IMR-90 (cell line): ENCODE results near the gene BLNK. TPM values are rescaled to one million over a fixed set of nuclear protein-coding genes. Genes with fewer than 3 reads are reported as not detected.

Experiments
- ATAC-seq: fragments of 200-7000 bp; cut with Tn5 transposase; 2 replicates; pipeline ENCODE4 v1.9.1; 2020; ENCODE audit warnings: low read depth, mild to moderate bottlenecking, moderate library complexity
- BruUV-seq: library from RNA; stranded (reverse); fragments of 400-500 nt; replicated peaks from 2 replicates; lab custom pipeline; 2021; lab: Mats Ljungman, UMichigan
- CTCF ChIA-PET: fragments of 300-600 bp; formaldehyde crosslinking; extraction: SDS; loops from one replicate; lab custom pipeline; 2021; ENCODE audit warnings: antibody characterized with exemption; lab: Yijun Ruan, JAX
- POLR2A ChIA-PET: fragments of 300-600 bp; sonication (Branson Sonifier 250); formaldehyde crosslinking; loops from one replicate; lab custom pipeline; 2022; ENCODE audit warnings: antibody characterized with exemption; ENCODE audit not compliant: unreplicated experiment; lab: Charles Lee
- DNase-seq: peaks from one replicate; pipeline ENCODE4 v3.0.0; 2013
- H2AFZ ChIP-seq: replicated peaks from 2 replicates; pipeline ENCODE3; 2013; ENCODE audit warnings: low read length, mild to moderate bottlenecking; ENCODE audit not compliant: poor library complexity
- H2AK5ac ChIP-seq: 2 replicates; pipeline ENCODE4 v1.6.1; 2013; ENCODE audit warnings: low read depth, low read length, inconsistent platforms
- H2AK9ac ChIP-seq: replicated peaks from 2 replicates; pipeline ENCODE3; 2013; ENCODE audit warnings: mild to moderate bottlenecking, low read depth, low read length, moderate library complexity; ENCODE audit not compliant: poor library complexity
- H2BK120ac ChIP-seq: 2 replicates; pipeline ENCODE4 v1.6.1; 2013; ENCODE audit warnings: low read depth, low read length, inconsistent platforms
- H2BK15ac ChIP-seq: 3 replicates; pipeline ENCODE4 v1.6.1; 2013; ENCODE audit warnings: low read depth, low read length, inconsistent platforms
- H2BK20ac ChIP-seq: 2 replicates; pipeline ENCODE4 v1.6.1; 2013; ENCODE audit warnings: low read depth, mild to moderate bottlenecking, inconsistent platforms, low read length, moderate library complexity
- H2BK5ac ChIP-seq: 2 replicates; pipeline ENCODE4 v1.6.1; 2013; ENCODE audit warnings: mild to moderate bottlenecking, low read depth, low read length, inconsistent platforms; ENCODE audit not compliant: poor library complexity, severe bottlenecking
- H3K14ac ChIP-seq: replicated peaks from 2 replicates; pipeline ENCODE4 v1.6.1; 2013; ENCODE audit warnings: low read depth, low read length, inconsistent platforms
- H3K18ac ChIP-seq: 2 replicates; pipeline ENCODE4 v1.6.1; 2013; ENCODE audit warnings: low read depth, low read length, control low read depth
- H3K23ac ChIP-seq: 2 replicates; pipeline ENCODE4 v1.6.1; 2013; ENCODE audit warnings: low read depth, low read length, inconsistent platforms
- H3K27ac ChIP-seq: 2 replicates; pipeline ENCODE4 v1.5.1; 2013; ENCODE audit warnings: mild to moderate bottlenecking, control low read depth, low read length; ENCODE audit not compliant: insufficient read depth
- H3K27me3 ChIP-seq: 2 replicates; pipeline ENCODE4 v1.6.1; 2013; ENCODE audit warnings: low read length; ENCODE audit not compliant: control insufficient read depth, insufficient read depth
- H3K36me3 ChIP-seq: 2 replicates; pipeline ENCODE4 v1.6.1; 2013; ENCODE audit warnings: low read length, mixed read lengths; ENCODE audit not compliant: control insufficient read depth, insufficient read depth
- H3K4ac ChIP-seq: 2 replicates; pipeline ENCODE4 v1.6.1; 2013; ENCODE audit warnings: low read depth, low read length, inconsistent platforms
- H3K4me1 ChIP-seq: 2 replicates; pipeline ENCODE4 v1.6.1; 2013; ENCODE audit warnings: low read length, mixed read lengths; ENCODE audit not compliant: control insufficient read depth, insufficient read depth
- H3K4me2 ChIP-seq: 2 replicates; pipeline ENCODE4 v1.6.1; 2013; ENCODE audit warnings: low read depth, mild to moderate bottlenecking, control low read depth, low read length, moderate library complexity
- H3K4me3 ChIP-seq: 2 replicates; pipeline ENCODE4 v1.5.1; 2013; ENCODE audit warnings: low read depth, mild to moderate bottlenecking, control low read depth, low read length, moderate library complexity; ENCODE audit not compliant: insufficient read depth
- H3K56ac ChIP-seq: 2 replicates; pipeline ENCODE4 v1.6.1; 2013; ENCODE audit warnings: low read length, inconsistent platforms; ENCODE audit not compliant: insufficient read depth; ENCODE audit errors: extremely low read depth
- H3K79me1 ChIP-seq, 2 experiments: 2 replicates each; pipeline ENCODE4 v1.6.1; 2013; ENCODE audit warnings: low read length in 2 of 2, inconsistent platforms in 1 of 2, low read depth in 1 of 2
- H3K9ac ChIP-seq: 2 replicates; pipeline ENCODE4 v1.6.1; 2013; ENCODE audit warnings: low read depth, low read length, control low read depth
- H3K9me1 ChIP-seq: 2 replicates; pipeline ENCODE4 v1.6.1; 2013; ENCODE audit warnings: low read length, inconsistent platforms; ENCODE audit not compliant: insufficient read depth
- H3K9me3 ChIP-seq: 2 replicates; pipeline ENCODE4 v1.6.1; 2013; ENCODE audit warnings: low read length; ENCODE audit not compliant: control insufficient read depth, insufficient read depth
- H4K20me1 ChIP-seq: 2 replicates; pipeline ENCODE4 v1.6.1; 2013; ENCODE audit warnings: low read length, inconsistent platforms; ENCODE audit not compliant: insufficient read depth
- H4K5ac ChIP-seq: 2 replicates; pipeline ENCODE4 v1.6.1; 2013; ENCODE audit warnings: mild to moderate bottlenecking, low read depth, low read length, control low read depth
- H4K8ac ChIP-seq, 2 experiments: 2 replicates each; pipeline ENCODE4 v1.6.1; 2013; ENCODE audit warnings: low read depth in 2 of 2, low read length in 2 of 2, control low read depth in 1 of 2, inconsistent platforms in 1 of 2
- H4K91ac ChIP-seq: 2 replicates; pipeline ENCODE4 v1.6.1; 2013; ENCODE audit warnings: low read depth, low read length, inconsistent platforms; ENCODE audit not compliant: insufficient read depth
- BHLHE40 ChIP-seq: fragments of 150-350 bp; IDR thresholded peaks from 2 replicates; pipeline ENCODE4 v1.6.1; 2016; ENCODE audit warnings: mild to moderate bottlenecking, low read depth, low read length
- CEBPB ChIP-seq: IDR thresholded peaks from 2 replicates; pipeline ENCODE4 v1.6.1; 2012; ENCODE audit warnings: low read depth, low read length, improper control_type of control experiment
- CHD1 ChIP-seq: IDR thresholded peaks from 2 replicates; pipeline ENCODE4 v1.6.1; 2012; ENCODE audit warnings: low read depth, low read length, improper control_type of control experiment
- FOS ChIP-seq: fragments of 150-350 bp; IDR thresholded peaks from 2 replicates; pipeline ENCODE4 v1.6.1; 2016; ENCODE audit warnings: low read depth, low read length
- MAFK ChIP-seq: IDR thresholded peaks from 2 replicates; pipeline ENCODE4 v1.6.1; 2012; ENCODE audit warnings: low read depth, low read length, improper control_type of control experiment
- MAZ ChIP-seq: IDR thresholded peaks from 2 replicates; pipeline ENCODE4 v1.6.1; 2012; ENCODE audit warnings: low read depth, mild to moderate bottlenecking, low read length, improper control_type of control experiment, moderate library complexity, borderline replicate concordance
- MXI1 ChIP-seq: IDR thresholded peaks from 2 replicates; pipeline ENCODE4 v1.6.1; 2012; ENCODE audit warnings: low read depth, mild to moderate bottlenecking, low read length, moderate library complexity, borderline replicate concordance
- NFE2L2 ChIP-seq: fragments of 150-350 bp; IDR thresholded peaks from 2 replicates; pipeline ENCODE4 v1.6.1; 2016; ENCODE audit warnings: low read depth, mild to moderate bottlenecking, low read length
- POLR2A ChIP-seq: IDR thresholded peaks from 2 replicates; pipeline ENCODE4 v1.6.1; 2012; ENCODE audit warnings: mild to moderate bottlenecking, low read depth, low read length
- RAD21 ChIP-seq: IDR thresholded peaks from 2 replicates; pipeline ENCODE4 v1.6.1; 2012; ENCODE audit warnings: low read length, improper control_type of control experiment
- RCOR1 ChIP-seq: IDR thresholded peaks from 2 replicates; pipeline ENCODE4 v1.6.1; 2012; ENCODE audit warnings: mild to moderate bottlenecking, low read length, improper control_type of control experiment; ENCODE audit not compliant: insufficient replicate concordance
- RFX5 ChIP-seq: IDR thresholded peaks from 2 replicates; pipeline ENCODE4 v1.8.0; 2012; ENCODE audit warnings: low read depth, mild to moderate bottlenecking, low read length, moderate library complexity
- SMC3 ChIP-seq: fragments of 150-350 bp; IDR thresholded peaks from 2 replicates; pipeline ENCODE4 v1.6.1; 2016; ENCODE audit warnings: low read depth, mild to moderate bottlenecking, antibody characterized with exemption, low read length, moderate library complexity
- WGBS, 2 experiments: methylation state at CpG; one replicate each; pipeline versions ENCODE4 v1.1.5 to v1.1.7; 2013; ENCODE audit warnings: missing lambda C conversion rate in 2 of 2; ENCODE audit not compliant: insufficient read length in 1 of 2; ENCODE audit errors: extremely low coverage in 2 of 2; 5-methylcytosine and 5-hydroxymethylcytosine counted together
- dilution Hi-C: fragments of 300-500 bp; cut with HindIII; formaldehyde crosslinking; loops from one replicate; pipeline ENCODE4 v1.14.3; 2018; ENCODE audit warnings: low sequenced_read_pairs; ENCODE audit not compliant: unreplicated experiment
- in situ Hi-C: fragments of 300-500 bp; cut with MboI; formaldehyde crosslinking; loops from 3 replicates; pipeline ENCODE4 v1.14.3; 2019; ENCODE audit warnings: low sequenced_read_pairs, inconsistent platforms, mixed read lengths
- intact Hi-C: fragments of 100-400 bp; cut with micrococcal nuclease; formaldehyde crosslinking; loops from 2 replicates; pipeline ENCODE4 v1.10.0; 2022
- polyA plus RNA-seq, 3 experiments: library from polyadenylated mRNA; depleted of rRNA; stranded (reverse); fragments of >200 nt; gene quantifications; 2 replicates each; pipeline ENCODE4 v1.2.3, GENCODE V29; 2012; ENCODE audit warnings: low replicate concordance in 1 of 3
- total RNA-seq: library from RNA; depleted of rRNA; stranded (reverse); fragments of >200 nt; gene quantifications from 2 replicates; pipeline ENCODE4 v1.2.3, GENCODE V29; 2012
- TF ChIP-seq, protein P1 (sequence below): fragments of 150-350 bp; IDR thresholded peaks from 2 replicates; pipeline ENCODE4 v1.6.1; 2017; ENCODE audit warnings: mild to moderate bottlenecking, antibody characterized with exemption, low read length, low read depth
- TF ChIP-seq, protein P2 (sequence below): conservative IDR thresholded peaks from 2 replicates; pipeline ENCODE4 v1.5.1; 2012; ENCODE audit warnings: mild to moderate bottlenecking, low read depth, low read length, improper control_type of control experiment
- TF ChIP-seq, protein P3 (sequence below): fragments of 150-350 bp; IDR thresholded peaks from 2 replicates; pipeline ENCODE4 v1.6.1; 2016; ENCODE audit warnings: low read depth, mild to moderate bottlenecking, low read length, moderate library complexity, borderline replicate concordance

The BLNK gene
- total and polyA plus RNA-seq, 2 of the 4 experiments (the other 2 are of a cell fraction) = not detected

DNA sequence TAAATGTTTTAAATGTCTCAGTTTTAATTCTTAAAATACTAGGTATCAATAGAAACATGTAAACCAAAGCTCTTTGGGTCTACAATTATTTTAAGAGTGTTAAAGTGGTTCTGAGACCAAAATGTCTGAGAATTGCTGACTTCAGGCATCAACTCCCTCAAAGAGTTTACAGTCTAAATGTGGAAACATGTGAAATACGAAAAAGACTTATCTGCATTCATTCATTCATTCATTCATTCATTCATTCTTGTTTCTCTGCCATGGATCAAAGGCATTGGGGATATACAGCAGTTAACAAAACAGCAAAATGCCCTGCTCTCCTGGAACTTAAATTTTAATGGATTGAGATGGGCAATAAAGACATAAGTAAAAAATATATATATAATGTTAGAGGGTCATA, 69.8 kb downstream of the BLNK start:
- ChIA-PET POLR2A (no interaction called here), CTCF (no interaction called here)
- WGBS, 2 experiments = no CpG with 5 or more reads among the region's 1 CpG

More for the DNA sequence above, 69.8 kb downstream of the BLNK start:
- Histone ChIP-seq H2AFZ (no peak overlapping the region), H3K56ac (no peak overlapping the region), H2BK15ac (no peak overlapping the region), H3K23ac (no peak overlapping the region), H3K79me1 (no peaks in the 10 kb centered on the region), H3K4me1 (no peaks in the 10 kb centered on the region), H3K18ac (no peak overlapping the region), H3K9me3 (no peaks in the 10 kb centered on the region), H3K9ac (no peak overlapping the region), H3K9me1 (no peaks in the 10 kb centered on the region), H2BK20ac (no peak overlapping the region), H2BK5ac (no peak overlapping the region), H2BK120ac (no peak overlapping the region), H4K91ac (no peak overlapping the region), H4K5ac (no peak overlapping the region), H3K27me3 (no peaks in the 10 kb centered on the region), H3K4me2 (no peak overlapping the region), H2AK9ac (no peak overlapping the region), H4K20me1 (no peaks in the 10 kb centered on the region), H3K27ac (no peak overlapping the region), H3K36me3 (no peaks in the 10 kb centered on the region), H4K8ac (no peak overlapping the region), H2AK5ac (no peak overlapping the region), H3K14ac (no peak overlapping the region), H3K4me3 (no peak overlapping the region), H3K4ac (no peak overlapping the region)
- dilution Hi-C loops (no loop called here), in situ Hi-C loops (no loop called here), intact Hi-C loops (no loop called here)
- DNase-seq (no peak), ATAC-seq (no peak)
- no peak for TF ChIP-seq CEBPB
- TF ChIP-seq BHLHE40 = no peak
- no peak for TF ChIP-seq RAD21
- TF ChIP-seq MXI1 = no peak
- no peak for TF ChIP-seq NFE2L2
- no peak for TF ChIP-seq MAFK
- no peak for TF ChIP-seq POLR2A
- TF ChIP-seq SMC3 = no peak
- TF ChIP-seq RCOR1 = no peak
- TF ChIP-seq, protein P1, sequence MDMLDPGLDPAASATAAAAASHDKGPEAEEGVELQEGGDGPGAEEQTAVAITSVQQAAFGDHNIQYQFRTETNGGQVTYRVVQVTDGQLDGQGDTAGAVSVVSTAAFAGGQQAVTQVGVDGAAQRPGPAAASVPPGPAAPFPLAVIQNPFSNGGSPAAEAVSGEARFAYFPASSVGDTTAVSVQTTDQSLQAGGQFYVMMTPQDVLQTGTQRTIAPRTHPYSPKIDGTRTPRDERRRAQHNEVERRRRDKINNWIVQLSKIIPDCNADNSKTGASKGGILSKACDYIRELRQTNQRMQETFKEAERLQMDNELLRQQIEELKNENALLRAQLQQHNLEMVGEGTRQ = no peak
- TF ChIP-seq, protein P2, sequence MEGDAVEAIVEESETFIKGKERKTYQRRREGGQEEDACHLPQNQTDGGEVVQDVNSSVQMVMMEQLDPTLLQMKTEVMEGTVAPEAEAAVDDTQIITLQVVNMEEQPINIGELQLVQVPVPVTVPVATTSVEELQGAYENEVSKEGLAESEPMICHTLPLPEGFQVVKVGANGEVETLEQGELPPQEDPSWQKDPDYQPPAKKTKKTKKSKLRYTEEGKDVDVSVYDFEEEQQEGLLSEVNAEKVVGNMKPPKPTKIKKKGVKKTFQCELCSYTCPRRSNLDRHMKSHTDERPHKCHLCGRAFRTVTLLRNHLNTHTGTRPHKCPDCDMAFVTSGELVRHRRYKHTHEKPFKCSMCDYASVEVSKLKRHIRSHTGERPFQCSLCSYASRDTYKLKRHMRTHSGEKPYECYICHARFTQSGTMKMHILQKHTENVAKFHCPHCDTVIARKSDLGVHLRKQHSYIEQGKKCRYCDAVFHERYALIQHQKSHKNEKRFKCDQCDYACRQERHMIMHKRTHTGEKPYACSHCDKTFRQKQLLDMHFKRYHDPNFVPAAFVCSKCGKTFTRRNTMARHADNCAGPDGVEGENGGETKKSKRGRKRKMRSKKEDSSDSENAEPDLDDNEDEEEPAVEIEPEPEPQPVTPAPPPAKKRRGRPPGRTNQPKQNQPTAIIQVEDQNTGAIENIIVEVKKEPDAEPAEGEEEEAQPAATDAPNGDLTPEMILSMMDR = no peak
- no peak for TF ChIP-seq FOS
- TF ChIP-seq CHD1 = no peak
- no peak for TF ChIP-seq MAZ
- no peak for TF ChIP-seq RFX5
- TF ChIP-seq, protein P3, sequence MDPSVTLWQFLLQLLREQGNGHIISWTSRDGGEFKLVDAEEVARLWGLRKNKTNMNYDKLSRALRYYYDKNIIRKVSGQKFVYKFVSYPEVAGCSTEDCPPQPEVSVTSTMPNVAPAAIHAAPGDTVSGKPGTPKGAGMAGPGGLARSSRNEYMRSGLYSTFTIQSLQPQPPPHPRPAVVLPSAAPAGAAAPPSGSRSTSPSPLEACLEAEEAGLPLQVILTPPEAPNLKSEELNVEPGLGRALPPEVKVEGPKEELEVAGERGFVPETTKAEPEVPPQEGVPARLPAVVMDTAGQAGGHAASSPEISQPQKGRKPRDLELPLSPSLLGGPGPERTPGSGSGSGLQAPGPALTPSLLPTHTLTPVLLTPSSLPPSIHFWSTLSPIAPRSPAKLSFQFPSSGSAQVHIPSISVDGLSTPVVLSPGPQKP = no peak
- no TSS peak for BruUV-seq
